CD4-positive, alpha-beta T cell treated with Interferon alpha-2 for 1 hour (primary cell): ENCODE measurements around the gene SLC23A2.

Experiments used
- DNase-seq, 2 donors: peaks; one replicate each; pipeline ENCODE4 v3.0.0-alpha.2; 2020 to 2022

SLC23A2 gene

GRCh38 chr20:4837760-4838159 lies 163.6 kb downstream of the SLC23A2 start:
- DNase-seq: no peak

GRCh38 chr20:4836935-4837334 lies 164.4 kb downstream of the SLC23A2 start:
- no peak for DNase-seq

- no peak for DNase-seq
Measured at GRCh38 chr20:4836473-4836872, 164.8 kb downstream of the SLC23A2 start.

GRCh38 chr20:4835244-4836177 lies 165.8 kb downstream of the SLC23A2 start:
- DNase-seq: no peak

- no peak for DNase-seq
Measured at GRCh38 chr20:4833074-4833728, 168.1 kb downstream of the SLC23A2 start.

- no peak for DNase-seq
Measured at GRCh38 chr20:4832469-4832868, 168.8 kb downstream of the SLC23A2 start.

- DNase-seq: no peak
Measured at GRCh38 chr20:4830696-4831095, 170.6 kb downstream of the SLC23A2 start.

GRCh38 chr20:4830259-4830658 lies 171.1 kb downstream of the SLC23A2 start:
- DNase-seq: no peak

- peak in 1 of 2 donors; percentile 65 for DNase-seq
Measured at GRCh38 chr20:4829514-4830215, 171.6 kb downstream of the SLC23A2 start.

GRCh38 chr20:4828830-4829513 lies 172.3 kb downstream of the SLC23A2 start:
- DNase-seq: no peak

- no peak for DNase-seq
Measured at GRCh38 chr20:4821590-4821989, 179.7 kb downstream of the SLC23A2 start.

- DNase-seq: no peak
Measured at GRCh38 chr20:4820806-4821518, 180.3 kb downstream of the SLC23A2 start.

GRCh38 chr20:4819901-4820300 lies 181.4 kb downstream of the SLC23A2 start:
- DNase-seq: no peak

GRCh38 chr20:4817230-4817671 lies 184.1 kb downstream of the SLC23A2 start:
- DNase-seq: no peak

- no peak for DNase-seq
Measured at GRCh38 chr20:4815628-4816027, 185.7 kb downstream of the SLC23A2 start.

- DNase-seq: peak; percentile 90
Measured at GRCh38 chr20:4814696-4815252, 186.5 kb downstream of the SLC23A2 start.

GRCh38 chr20:4813863-4814695 lies 187.2 kb downstream of the SLC23A2 start:
- peak; percentile 84 to 89 for DNase-seq

- peak; percentile 55 to 77 for DNase-seq
Measured at GRCh38 chr20:4813076-4813862, 188.0 kb downstream of the SLC23A2 start.

GRCh38 chr20:4812641-4813075 lies 188.7 kb downstream of the SLC23A2 start:
- peak; percentile 28 to 33 for DNase-seq

- DNase-seq: peak in 1 of 2 donors; percentile 47
Measured at GRCh38 chr20:4812216-4812615, 189.1 kb downstream of the SLC23A2 start.
